Kidney (tissue), 14 donors: ENCODE results near the gene RNF225. TPM values are rescaled to one million over a fixed set of nuclear protein-coding genes. Genes with fewer than 3 reads are reported as not detected.

Experiments used
- DNase-seq, 5 donors: peaks; one replicate each; pipeline ENCODE4 v3.0.0-alpha.2; 2013 to 2020
- FAIRE-seq: peaks from 2 replicates; lab custom pipeline; 2012; peaks lifted over from hg19 to GRCh38; lab: Jason Lieb, UNC
- H3K27ac ChIP-seq, 2 donors: one replicate each; pipeline ENCODE4 v1.7.0; 2013; ENCODE audit warnings: low read depth in 2 of 2, low read length in 2 of 2, inconsistent platforms in 1 of 2
- H3K27me3 ChIP-seq: one replicate; pipeline ENCODE4 v1.7.1; 2013; ENCODE audit warnings: low read length, inconsistent platforms; ENCODE audit not compliant: control insufficient read depth, insufficient read depth
- H3K36me3 ChIP-seq, 3 donors: one replicate each; pipeline versions ENCODE4 v1.7.0 to v1.7.1; 2013; ENCODE audit warnings: low read length in 3 of 3, control low read depth in 1 of 3, inconsistent platforms in 1 of 3; ENCODE audit not compliant: insufficient read depth in 3 of 3, control insufficient read depth in 2 of 3
- H3K4me1 ChIP-seq, 3 donors: one replicate each; pipeline versions ENCODE4 v1.7.0 to v1.7.1; 2013; ENCODE audit warnings: low read length in 3 of 3, inconsistent platforms in 1 of 3, low read depth in 1 of 3; ENCODE audit not compliant: control insufficient read depth in 2 of 3, insufficient read depth in 2 of 3
- H3K4me3 ChIP-seq, 3 donors: one replicate each; pipeline versions ENCODE4 v1.7.0 to v1.8.1; 2013; ENCODE audit warnings: low read length in 3 of 3, control low read depth in 1 of 3, inconsistent platforms in 1 of 3
- H3K9ac ChIP-seq, 3 donors: one replicate each; pipeline versions ENCODE4 v1.7.0 to v1.7.1; 2013; ENCODE audit warnings: low read length in 3 of 3, control low read depth in 1 of 3, inconsistent platforms in 1 of 3
- H3K9me3 ChIP-seq, 3 donors: one replicate each; pipeline versions ENCODE4 v1.7.0 to v1.7.1; 2013; ENCODE audit warnings: low read length in 3 of 3, control low read depth in 1 of 3, inconsistent platforms in 1 of 3; ENCODE audit not compliant: control insufficient read depth in 2 of 3, insufficient read depth in 1 of 3
- intact Hi-C: fragments of 100-400 bp; cut with DNase I; formaldehyde crosslinking; loops from one replicate; pipeline ENCODE4 v1.11.1; 2022
- polyA plus RNA-seq: library from polyadenylated mRNA; stranded (reverse); fragments of 350-450 nt; fragmentation: Illumina TruSeq; extraction: RNeasy Lipid Tissue Mini Kit (QIAGEN cat#74804); gene quantifications from one replicate; pipeline ENCODE4 v1.2.3, GENCODE V29; 2014; ENCODE audit warnings: low read depth, low replicate concordance; ENCODE audit not compliant: insufficient read depth
- total RNA-seq: library from RNA; stranded (reverse); fragmentation: NEBNext Ultra II Directional; extraction: Animal tissue kit (Norgen Biotek cat#: 25700); gene quantifications from one replicate; pipeline ENCODE4 v1.2.1, GENCODE V29; 2021
- TF ChIP-seq, protein P1 (sequence below): IDR thresholded peaks from 3 replicates; pipeline ENCODE4 v1.5.1; 2012; ENCODE audit warnings: mild to moderate bottlenecking, moderate library complexity, borderline replicate concordance; ENCODE audit not compliant: insufficient read depth; ENCODE audit errors: extremely low read depth
- donor health status: control.
- donor health status: control.
- donor health status: control.
- donor health status: control.
- donor health status: control.
- donor health status: DM: yes; HTN: yes; CAD: no.
- donor health status: Normal renal cell carcinoma (clear cell type).

RNF225 gene
- total and polyA plus RNA-seq, 2 donors from 2014 or later = 0.25 TPM; not detected in 1

DNA sequence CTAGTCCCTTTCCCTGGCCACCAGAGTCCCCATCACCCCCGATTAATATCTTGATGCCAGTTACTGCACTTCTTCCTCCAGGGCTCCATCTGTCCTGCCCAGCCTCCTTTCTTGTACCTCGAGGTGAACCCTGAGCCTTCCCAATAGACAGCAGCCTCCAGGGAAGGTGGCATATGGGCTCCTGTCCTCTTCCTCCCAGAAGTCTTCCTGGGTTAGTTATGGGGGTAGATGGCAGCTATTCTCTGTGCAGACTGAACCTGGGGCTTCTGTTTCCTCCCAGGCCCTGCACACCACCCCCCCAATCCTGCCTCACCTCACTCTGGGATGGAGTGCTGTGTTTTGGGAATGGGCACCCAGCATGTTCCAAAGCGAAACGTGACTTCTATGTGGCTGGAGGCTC, 2.6 kb downstream of the RNF225 start:
- Histone ChIP-seq H3K4me1 (peaks cover 0 to 13% (median 10%) of the 10 kb centered on the region in 3 donors), H3K9ac (no peak overlapping the region), H3K36me3 (peaks cover 0 to 14% (median 9%) of the 10 kb centered on the region in 3 donors), H3K4me3 (no peak overlapping the region), H3K27ac (no peak overlapping the region), H3K9me3 (no peaks in the 10 kb centered on the region), H3K27me3 (peaks cover 2% of the 10 kb centered on the region)
- DNase-seq (peak in 1 of 5 donors; percentile 13), FAIRE-seq (no peak)
- intact Hi-C loops = no loop called here
- TF ChIP-seq, protein P1, sequence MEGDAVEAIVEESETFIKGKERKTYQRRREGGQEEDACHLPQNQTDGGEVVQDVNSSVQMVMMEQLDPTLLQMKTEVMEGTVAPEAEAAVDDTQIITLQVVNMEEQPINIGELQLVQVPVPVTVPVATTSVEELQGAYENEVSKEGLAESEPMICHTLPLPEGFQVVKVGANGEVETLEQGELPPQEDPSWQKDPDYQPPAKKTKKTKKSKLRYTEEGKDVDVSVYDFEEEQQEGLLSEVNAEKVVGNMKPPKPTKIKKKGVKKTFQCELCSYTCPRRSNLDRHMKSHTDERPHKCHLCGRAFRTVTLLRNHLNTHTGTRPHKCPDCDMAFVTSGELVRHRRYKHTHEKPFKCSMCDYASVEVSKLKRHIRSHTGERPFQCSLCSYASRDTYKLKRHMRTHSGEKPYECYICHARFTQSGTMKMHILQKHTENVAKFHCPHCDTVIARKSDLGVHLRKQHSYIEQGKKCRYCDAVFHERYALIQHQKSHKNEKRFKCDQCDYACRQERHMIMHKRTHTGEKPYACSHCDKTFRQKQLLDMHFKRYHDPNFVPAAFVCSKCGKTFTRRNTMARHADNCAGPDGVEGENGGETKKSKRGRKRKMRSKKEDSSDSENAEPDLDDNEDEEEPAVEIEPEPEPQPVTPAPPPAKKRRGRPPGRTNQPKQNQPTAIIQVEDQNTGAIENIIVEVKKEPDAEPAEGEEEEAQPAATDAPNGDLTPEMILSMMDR = no peak

DNA sequence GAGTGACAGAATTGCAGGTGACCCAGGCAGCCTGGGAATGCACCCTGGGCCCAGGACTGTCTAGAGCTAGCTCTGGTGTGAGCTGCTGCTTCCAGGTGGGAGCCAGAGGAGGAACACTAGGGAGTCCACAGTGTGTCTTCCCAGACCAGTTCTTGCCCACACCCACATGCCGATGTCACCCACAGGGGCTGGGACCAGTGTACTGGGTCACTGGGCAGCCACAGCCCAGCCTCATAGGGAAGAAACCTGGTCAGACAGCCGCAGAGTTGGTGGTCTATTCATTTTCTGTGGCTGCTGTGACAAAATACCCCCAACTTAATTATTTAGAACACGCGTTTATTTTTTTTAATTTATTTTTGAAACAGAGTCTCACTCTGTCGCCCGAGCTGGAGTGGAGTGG, 3.1 kb downstream of the RNF225 start:
- peaks cover 0 to 9% (median 9%) of the 10 kb centered on the region in 3 donors for H3K36me3 ChIP-seq
- no peaks in the 10 kb centered on the region for H3K9me3 ChIP-seq
- FAIRE-seq = no peak
- TF ChIP-seq, protein P1 = no peak
- peaks cover 2% of the 10 kb centered on the region for H3K27me3 ChIP-seq
- peak in 1 of 5 donors; percentile 34 for DNase-seq
- H3K4me1 ChIP-seq = peaks cover 0 to 13% (median 10%) of the 10 kb centered on the region in 3 donors
- no peak overlapping the region for H3K4me3 ChIP-seq
- intact Hi-C loops = no loop called here
- H3K27ac ChIP-seq = no peak overlapping the region
- no peak overlapping the region for H3K9ac ChIP-seq

DNA sequence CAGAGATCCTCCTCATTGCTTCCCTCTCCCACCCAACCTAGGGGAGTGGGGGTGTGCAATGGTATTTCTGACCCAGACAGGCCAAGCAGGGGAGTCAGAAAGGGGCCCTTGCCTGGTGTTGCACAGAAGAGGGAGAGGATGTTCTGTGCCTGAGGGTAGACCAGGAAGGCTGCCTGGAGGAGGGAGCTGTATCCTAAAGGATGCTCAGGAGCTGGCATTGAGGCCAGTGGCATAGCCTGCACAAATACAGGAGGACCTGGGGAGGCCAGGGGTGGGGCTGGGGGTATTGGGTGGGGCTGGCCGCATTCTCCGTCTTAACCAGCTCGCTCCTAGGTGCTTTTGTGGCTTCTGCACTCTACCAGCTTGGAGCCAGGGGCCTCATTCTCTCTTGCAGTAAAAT, 4.4 kb downstream of the RNF225 start:
- Histone ChIP-seq H3K27me3 (peaks cover 2% of the 10 kb centered on the region), H3K27ac (no peak overlapping the region), H3K9me3 (no peaks in the 10 kb centered on the region), H3K4me1 (peaks cover 0 to 13% (median 10%) of the 10 kb centered on the region in 3 donors), H3K4me3 (no peak overlapping the region), H3K36me3 (peaks cover 0 to 2% (median 0%) of the 10 kb centered on the region in 3 donors), H3K9ac (no peak overlapping the region)
- DNase-seq (peak in 1 of 5 donors; percentile 37), FAIRE-seq (no peak)
- intact Hi-C loops = no loop called here
- TF ChIP-seq, protein P1 = no peak
